Measurements from ENCODE around the gene ZNF280B.

GRCh38 chr22:22515890-22516289 lies 7.3 kb upstream of the ZNF280B start:
- TF ChIP-seq EZH2 (IDR thresholded peaks at IDR 0.05; ENCODE audit: insufficient read depth, poor library complexity, severe bottlenecking) (no peak), EZH2phosphoT487 (IDR thresholded peaks at IDR 0.05; ENCODE audit: insufficient read depth, low read depth) (no peak)
